ENCODE data around the gene CHAC1.

The CHAC1 gene

GRCh38 chr15:40990789-40991188, 37.5 kb downstream of the CHAC1 start:
- no peak for DNase-seq

GRCh38 chr15:40991355-40991754, 38.1 kb downstream of the CHAC1 start:
- no peak for DNase-seq

GRCh38 chr15:40992241-40992741, 39.0 kb downstream of the CHAC1 start:
- no peak for DNase-seq

GRCh38 chr15:40992825-40993224, 39.6 kb downstream of the CHAC1 start:
- DNase-seq: no peak

GRCh38 chr15:40995656-40996055, 42.4 kb downstream of the CHAC1 start:
- no peak for DNase-seq

GRCh38 chr15:40999190-40999589, 45.9 kb downstream of the CHAC1 start:
- DNase-seq: no peak

GRCh38 chr15:41001524-41002214, 48.4 kb downstream of the CHAC1 start:
- no peak for DNase-seq

- no peak for DNase-seq
Observed at GRCh38 chr15:41004490-41004889, 51.2 kb downstream of the CHAC1 start.
